GM12801 (cell line): ENCODE measurements around the gene SPPL2C.

Experiments
- CTCF ChIP-seq: IDR thresholded peaks from one replicate; pipeline ENCODE4 v1.5.1; 2011; ENCODE audit warnings: control low read depth; ENCODE audit not compliant: insufficient read length; ENCODE audit errors: extremely low read depth

The SPPL2C gene

GRCh38 chr17:45861165-45861564 is 16.5 kb downstream of the SPPL2C start:
- TF ChIP-seq CTCF = no peak

GRCh38 chr17:45863857-45864654 is 19.4 kb downstream of the SPPL2C start:
- TF ChIP-seq CTCF = no peak

GRCh38 chr17:45867171-45867570 is 22.5 kb downstream of the SPPL2C start:
- TF ChIP-seq CTCF = no peak

GRCh38 chr17:45867702-45868101 is 23.0 kb downstream of the SPPL2C start:
- no peak for TF ChIP-seq CTCF

- TF ChIP-seq CTCF = no peak
Observed at GRCh38 chr17:45868276-45868675, 23.6 kb downstream of the SPPL2C start.

- no peak for TF ChIP-seq CTCF
Observed at GRCh38 chr17:45869676-45870341, 25.1 kb downstream of the SPPL2C start.

- no peak for TF ChIP-seq CTCF
Observed at GRCh38 chr17:45870342-45870974, 25.8 kb downstream of the SPPL2C start.
